Measurements from ENCODE around the gene VCL. TPM values are rescaled to one million over a fixed set of nuclear protein-coding genes. Genes with fewer than 3 reads are reported as not detected.

VCL gene
- total and polyA plus RNA-seq, 9 of the 15 experiments (the other 6 are each of a cell fraction or from before 2014, with no cell fraction given), result 29.8 to 186 (median 76.4) TPM

- TF ChIP-seq SIN3A (IDR thresholded peaks at IDR 0.05; ENCODE audit: borderline replicate concordance in 2 of 2, control insufficient read depth in 1 of 2, low read depth in 2 of 2, low read length in 2 of 2) (no peak), ZNF668 (CRISPR knock-in tag; IDR thresholded peaks at IDR 0.05) (no peak), REST (IDR thresholded peaks at IDR 0.05; ENCODE audit: borderline replicate concordance) (peak; percentile 13; the same call in 1 of the 2 replicates), REST (CRISPR knock-in tag; IDR thresholded peaks at IDR 0.05; ENCODE audit: low read depth) (no peak), HDAC2 (IDR thresholded peaks at IDR 0.05) (peak; percentile 89), NFIX (CRISPR knock-in tag; IDR thresholded peaks at IDR 0.05; ENCODE audit: low read depth) (no peak), BCOR (IDR thresholded peaks at IDR 0.05) (peak; percentile 93), ESRRA (IDR thresholded peaks at IDR 0.05; ENCODE audit: borderline replicate concordance, low read depth) (peak; percentile 83), KLF1 (tag; IDR thresholded peaks at IDR 0.05) (no peak), MYC (IDR thresholded peaks at IDR 0.05; ENCODE audit: low read depth, low read length) (no peak), MYC (CRISPR knock-in tag; IDR thresholded peaks at IDR 0.05; ENCODE audit: borderline replicate concordance, low read depth) (no peak), KLF6 (CRISPR knock-in tag; IDR thresholded peaks at IDR 0.05; ENCODE audit: borderline replicate concordance) (no peak), RCOR1 (IDR thresholded peaks at IDR 0.05; ENCODE audit: borderline replicate concordance in 1 of 2, low read depth in 2 of 2, low read length in 2 of 2) (0 out of 4 replicates have a peak, but pooled peaks of 1 of the 2 experiments have one; percentile 22), KDM1A (IDR thresholded peaks at IDR 0.05) (peak; percentile 71 to 84), NONO (IDR thresholded peaks at IDR 0.05; ENCODE audit: low read depth in 2 of 2, low read length in 1 of 2) (no peak)
- TF ChIP-seq, protein P1, sequence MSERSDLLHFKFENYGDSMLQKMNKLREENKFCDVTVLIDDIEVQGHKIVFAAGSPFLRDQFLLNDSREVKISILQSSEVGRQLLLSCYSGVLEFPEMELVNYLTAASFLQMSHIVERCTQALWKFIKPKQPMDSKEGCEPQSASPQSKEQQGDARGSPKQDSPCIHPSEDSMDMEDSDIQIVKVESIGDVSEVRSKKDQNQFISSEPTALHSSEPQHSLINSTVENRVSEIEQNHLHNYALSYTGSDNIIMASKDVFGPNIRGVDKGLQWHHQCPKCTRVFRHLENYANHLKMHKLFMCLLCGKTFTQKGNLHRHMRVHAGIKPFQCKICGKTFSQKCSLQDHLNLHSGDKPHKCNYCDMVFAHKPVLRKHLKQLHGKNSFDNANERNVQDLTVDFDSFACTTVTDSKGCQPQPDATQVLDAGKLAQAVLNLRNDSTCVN (CRISPR knock-in tag; IDR thresholded peaks at IDR 0.05), result no peak
Measured at GRCh38 chr10:73953665-73954064, 44.3 kb upstream of the VCL start (continued).

All from K562 (cell line).